Endothelial cell of umbilical vein (primary cell): ENCODE measurements around the gene TRAP1. TPM values are rescaled to one million over a fixed set of nuclear protein-coding genes. Genes with fewer than 3 reads are reported as not detected.
"Not testable (repeated sequence)": the region's sequence is repeated elsewhere in the genome, so short reads cannot be mapped to it uniquely, and the experiment has no call there.

Experiments used
- BruUV-seq: library from RNA; stranded (reverse); fragments of 400-500 nt; replicated peaks from 2 replicates; lab custom pipeline; 2021; lab: Mats Ljungman, UMichigan
- CTCF ChIA-PET: fragments of 300-600, 350-600 bp; sonication (Branson Sonifier 250); formaldehyde crosslinking; loops from one replicate; lab custom pipeline; 2021; ENCODE audit warnings: antibody characterized with exemption, inconsistent platforms; lab: Charles Lee
- POLR2A ChIA-PET: fragments of 300-600, 350-600 bp; sonication (Branson Sonifier 250); formaldehyde crosslinking; loops from one replicate; lab custom pipeline; 2021; ENCODE audit warnings: antibody characterized with exemption, inconsistent platforms; lab: Charles Lee
- DNase-seq: peaks from one replicate; pipeline ENCODE4 v3.0.0-alpha.2; 2011; ENCODE audit warnings: low read depth, low spot score
- FAIRE-seq: peaks from 2 replicates; lab custom pipeline; 2011; peaks lifted over from hg19 to GRCh38; lab: Jason Lieb, UNC
- H2AFZ ChIP-seq: 2 replicates; pipeline ENCODE4 v1.6.0; 2012; ENCODE audit warnings: low read depth, low read length, control low read depth, inconsistent platforms
- H3K27ac ChIP-seq: 2 replicates; pipeline ENCODE4 v1.5.1; 2011; ENCODE audit warnings: low read depth, mild to moderate bottlenecking, control low read depth, low read length, moderate library complexity; ENCODE audit not compliant: insufficient read depth
- H3K27me3 ChIP-seq, 2 experiments: 2 replicates each; pipeline versions ENCODE4 v1.6.0 to v1.6.1; 2011; ENCODE audit warnings: low read length in 2 of 2, mixed read lengths in 1 of 2; ENCODE audit not compliant: control insufficient read depth in 2 of 2, insufficient read depth in 2 of 2
- H3K36me3 ChIP-seq, 2 experiments: 2 replicates in 1 of 2; 3 replicates in 1 of 2; pipeline ENCODE4 v1.5.1; 2011; ENCODE audit warnings: low read length in 2 of 2, mild to moderate bottlenecking in 1 of 2, moderate library complexity in 1 of 2; ENCODE audit not compliant: control insufficient read depth in 2 of 2, insufficient read depth in 2 of 2; ENCODE audit errors: extremely low read depth in 1 of 2
- H3K4me1 ChIP-seq: 3 replicates; pipeline ENCODE4 v1.5.1; 2011; ENCODE audit warnings: mild to moderate bottlenecking, low read length; ENCODE audit not compliant: control insufficient read depth, insufficient read depth; ENCODE audit errors: extremely low read depth
- H3K4me2 ChIP-seq: 2 replicates; pipeline ENCODE4 v1.6.1; 2011; ENCODE audit warnings: low read length, control low read depth, mixed read lengths; ENCODE audit not compliant: insufficient read depth
- H3K4me3 ChIP-seq, 3 experiments: fragments of 200-600 bp in 1 of 3; sonication (generic), shearing (Covaris generic) in 1 of 3; replicated peaks in 1 of 3; 2 replicates each; pipeline ENCODE4 v1.5.1; 2011 to 2016; ENCODE audit warnings: control low read depth in 3 of 3, low read length in 3 of 3, mild to moderate bottlenecking in 2 of 3, inconsistent platforms in 1 of 3, low read depth in 1 of 3, moderate library complexity in 1 of 3; ENCODE audit not compliant: insufficient read depth in 1 of 3
- H3K79me2 ChIP-seq: 2 replicates; pipeline ENCODE4 v1.6.0; 2012; ENCODE audit warnings: low read length, inconsistent platforms; ENCODE audit not compliant: control insufficient read depth, insufficient read depth
- H3K9ac ChIP-seq: replicated peaks from 2 replicates; pipeline ENCODE3; 2011; ENCODE audit warnings: low read length, control low read depth; ENCODE audit not compliant: insufficient read depth; ENCODE audit errors: extremely low read depth
- H3K9me1 ChIP-seq: replicated peaks from 3 replicates; pipeline ENCODE4 v1.6.0; 2011; ENCODE audit warnings: mild to moderate bottlenecking, low read length; ENCODE audit not compliant: control insufficient read depth, insufficient read depth; ENCODE audit errors: extremely low read depth
- H3K9me3 ChIP-seq: replicated peaks from 2 replicates; pipeline ENCODE4 v1.5.1; 2012; ENCODE audit warnings: low read length, inconsistent platforms; ENCODE audit not compliant: control insufficient read depth, insufficient read depth
- H4K20me1 ChIP-seq: replicated peaks from 2 replicates; pipeline ENCODE3; 2011; ENCODE audit warnings: mild to moderate bottlenecking, low read length; ENCODE audit not compliant: control insufficient read depth, insufficient read depth; ENCODE audit errors: extremely low read depth
- EZH2 ChIP-seq: IDR thresholded peaks from 2 replicates; pipeline ENCODE4 v1.6.1; 2012; ENCODE audit warnings: borderline replicate concordance, low read depth, mild to moderate bottlenecking, moderate library complexity, low read length, inconsistent platforms; ENCODE audit not compliant: severe bottlenecking
- FOS ChIP-seq: IDR thresholded peaks from 2 replicates; pipeline ENCODE4 v1.6.1; 2011; ENCODE audit warnings: mild to moderate bottlenecking, low read length, moderate library complexity, borderline replicate concordance; ENCODE audit not compliant: insufficient read depth
- GATA2 ChIP-seq: IDR thresholded peaks from 2 replicates; pipeline ENCODE4 v1.7.0; 2011; ENCODE audit warnings: low read depth, mild to moderate bottlenecking, moderate library complexity, mixed read lengths, low read length; ENCODE audit not compliant: insufficient read length, insufficient read depth
- JUN ChIP-seq: IDR thresholded peaks from 2 replicates; pipeline ENCODE4 v1.6.1; 2011; ENCODE audit warnings: borderline replicate concordance, low read depth; ENCODE audit not compliant: insufficient read length, insufficient read depth
- MYC ChIP-seq: IDR thresholded peaks from one replicate; pipeline ENCODE4 v1.6.1; 2011; ENCODE audit warnings: mild to moderate bottlenecking, low read depth, low read length
- POLR2A ChIP-seq: IDR thresholded peaks from 2 replicates; pipeline ENCODE4 v1.6.1; 2012; ENCODE audit warnings: low read depth, mild to moderate bottlenecking, control low read depth, low read length
- POLR2AphosphoS5 ChIP-seq: IDR thresholded peaks from 2 replicates; pipeline ENCODE4 v1.6.1; 2012; ENCODE audit warnings: low read depth, mild to moderate bottlenecking, control low read depth, low read length, moderate library complexity; ENCODE audit not compliant: insufficient read depth
- dilution Hi-C: fragments of 300-500 bp; cut with MboI; formaldehyde crosslinking; loops from one replicate; pipeline ENCODE4 v1.15.0; 2019; ENCODE audit warnings: low sequenced_read_pairs; ENCODE audit not compliant: extremely low pct_ligation_motif_present
- intact Hi-C: fragments of 100-400 bp; cut with micrococcal nuclease; formaldehyde crosslinking; loops from one replicate; pipeline ENCODE4 v1.10.0; 2022
- polyA plus RNA-seq, 4 experiments: library from polyadenylated mRNA; depleted of rRNA in 3 of 4; stranded (reverse) in 3 of 4; unstranded in 1 of 4; fragments of >200 nt; gene quantifications; 2 replicates each; pipeline versions ENCODE4 v1.2.1 to v1.2.3, GENCODE V29; 2011 to 2012; ENCODE audit warnings: missing spikeins in 1 of 4
- total RNA-seq: library from RNA; stranded (reverse); gene quantifications from 2 replicates; pipeline ENCODE4 v1.2.3, GENCODE V29; 2021
- TF ChIP-seq, protein P1 (sequence below), 2 donors: IDR thresholded peaks; 1 replicate in 1 of 2; 2 replicates in 1 of 2; pipeline ENCODE4 v1.5.1; 2011; ENCODE audit warnings: low read length in 2 of 2, mild to moderate bottlenecking in 2 of 2, moderate library complexity in 2 of 2, control low read depth in 1 of 2, inconsistent platforms in 1 of 2, low read depth in 1 of 2; ENCODE audit not compliant: insufficient read depth in 1 of 2; ENCODE audit errors: extremely low read depth in 1 of 2
- TF ChIP-seq, protein P2 (sequence below): IDR thresholded peaks from 2 replicates; pipeline ENCODE4 v1.6.1; 2011; ENCODE audit not compliant: insufficient read depth, insufficient read length

Gene TRAP1
- total and polyA plus RNA-seq, 2 donors (not counting 3 experiments of a cell fraction or from before 2014, with no cell fraction given), result 95.6 to 102 TPM

DNA sequence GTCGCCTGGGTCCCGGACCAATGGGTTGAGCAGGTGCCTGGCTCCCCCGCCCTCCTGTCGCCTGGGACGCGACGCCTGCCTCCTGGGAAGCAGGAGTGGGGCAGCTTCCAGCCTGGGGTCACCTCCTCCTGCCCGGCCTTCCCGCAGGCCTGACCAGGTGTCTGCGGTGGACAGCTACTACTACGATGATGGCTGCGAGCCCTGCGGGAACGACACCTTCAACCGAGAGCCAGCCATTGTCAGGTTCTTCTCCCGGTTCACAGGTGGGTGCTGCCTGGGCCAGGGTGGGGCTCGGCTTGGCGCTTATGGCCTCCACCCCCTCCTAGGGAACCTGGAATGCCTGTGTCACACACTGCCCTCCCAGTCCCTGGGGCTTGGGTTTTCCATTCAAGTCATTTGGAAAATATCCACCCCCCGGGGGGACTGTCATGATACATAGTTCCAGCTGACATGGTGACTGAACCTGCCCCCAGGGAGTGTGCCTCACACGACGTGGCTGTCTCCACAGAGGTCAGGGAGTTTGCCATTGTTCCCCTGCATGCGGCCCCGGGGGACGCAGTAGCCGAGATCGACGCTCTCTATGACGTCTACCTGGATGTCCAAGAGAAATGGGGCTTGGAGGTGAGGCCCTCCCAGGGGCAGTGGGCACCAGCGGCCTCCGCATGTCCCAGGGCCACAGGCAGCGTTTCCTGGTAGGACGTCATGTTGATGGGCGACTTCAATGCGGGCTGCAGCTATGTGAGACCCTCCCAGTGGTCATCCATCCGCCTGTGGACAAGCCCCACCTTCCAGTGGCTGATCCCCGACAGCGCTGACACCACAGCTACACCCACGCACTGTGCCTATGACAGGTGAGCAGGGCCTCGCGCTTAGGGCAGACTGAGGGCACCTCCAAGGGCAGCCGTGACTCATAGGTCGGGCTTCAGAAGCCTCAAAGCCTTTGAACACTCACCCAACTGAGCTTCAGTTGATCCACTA, 60.5 kb downstream of the TRAP1 start:
- BruUV-seq, result no TSS peak
- no peak for FAIRE-seq
- DNase-seq, result no peak

DNA sequence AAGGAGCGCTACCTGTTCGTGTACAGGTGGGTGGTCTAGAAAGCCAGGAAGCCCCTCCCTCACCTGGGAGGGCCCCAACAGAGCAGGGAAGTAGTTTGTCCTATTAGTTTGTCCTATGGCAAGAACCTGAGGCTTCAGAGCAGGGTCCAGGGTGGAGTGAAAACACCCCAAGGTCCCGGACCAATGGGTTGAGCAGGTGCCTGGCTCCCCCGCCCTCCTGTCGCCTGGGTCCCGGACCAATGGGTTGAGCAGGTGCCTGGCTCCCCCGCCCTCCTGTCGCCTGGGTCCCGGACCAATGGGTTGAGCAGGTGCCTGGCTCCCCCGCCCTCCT, 61.2 kb downstream of the TRAP1 start:
- H3K9me3 ChIP-seq, FAIRE-seq, BruUV-seq, H3K4me3 ChIP-seq, H3K4me1 ChIP-seq, POLR2A ChIA-PET, H2AFZ ChIP-seq, H3K9ac ChIP-seq, H3K79me2 ChIP-seq, H3K4me2 ChIP-seq, intact Hi-C loops, H3K9me1 ChIP-seq, H3K27ac ChIP-seq, H4K20me1 ChIP-seq, H3K27me3 ChIP-seq, dilution Hi-C loops, DNase-seq: not testable (repeated sequence)
- CTCF ChIA-PET, result interaction anchor here (1.1 kb wide), 1 partner anchor 9 kb away, joined by 3 read pairs; no protein-coding TSS in a partner anchor
- peaks cover 6 to 34% of the 10 kb centered on the region in 2 experiments for H3K36me3 ChIP-seq

More for the DNA sequence above, 60.5 kb downstream of the TRAP1 start:
- Histone ChIP-seq H3K9me1 (no peaks in the 10 kb centered on the region), H3K79me2 (no peaks in the 10 kb centered on the region), H2AFZ (no peak overlapping the region), H3K27me3 (no peaks in the 10 kb centered on the region), H3K36me3 (peaks cover 10 to 38% of the 10 kb centered on the region in 2 experiments), H4K20me1 (no peaks in the 10 kb centered on the region), H3K27ac (no peak overlapping the region), H3K9ac (no peak overlapping the region), H3K4me1 (no peaks in the 10 kb centered on the region), H3K4me2 (no peak overlapping the region), H3K9me3 (no peaks in the 10 kb centered on the region), H3K4me3 (no peak overlapping the region)
- CTCF ChIA-PET, result interaction anchor here (1.1 to 1.3 kb wide), 2 partner anchors 9 to 12 kb away, joined by 3 read pairs; no protein-coding TSS in a partner anchor
- intact Hi-C loops, result no loop called here
- TF ChIP-seq EZH2 (no peak), JUN (no peak), POLR2A (no peak), POLR2AphosphoS5 (no peak), FOS (no peak), MYC (no peak), GATA2 (no peak)
- TF ChIP-seq, protein P1, sequence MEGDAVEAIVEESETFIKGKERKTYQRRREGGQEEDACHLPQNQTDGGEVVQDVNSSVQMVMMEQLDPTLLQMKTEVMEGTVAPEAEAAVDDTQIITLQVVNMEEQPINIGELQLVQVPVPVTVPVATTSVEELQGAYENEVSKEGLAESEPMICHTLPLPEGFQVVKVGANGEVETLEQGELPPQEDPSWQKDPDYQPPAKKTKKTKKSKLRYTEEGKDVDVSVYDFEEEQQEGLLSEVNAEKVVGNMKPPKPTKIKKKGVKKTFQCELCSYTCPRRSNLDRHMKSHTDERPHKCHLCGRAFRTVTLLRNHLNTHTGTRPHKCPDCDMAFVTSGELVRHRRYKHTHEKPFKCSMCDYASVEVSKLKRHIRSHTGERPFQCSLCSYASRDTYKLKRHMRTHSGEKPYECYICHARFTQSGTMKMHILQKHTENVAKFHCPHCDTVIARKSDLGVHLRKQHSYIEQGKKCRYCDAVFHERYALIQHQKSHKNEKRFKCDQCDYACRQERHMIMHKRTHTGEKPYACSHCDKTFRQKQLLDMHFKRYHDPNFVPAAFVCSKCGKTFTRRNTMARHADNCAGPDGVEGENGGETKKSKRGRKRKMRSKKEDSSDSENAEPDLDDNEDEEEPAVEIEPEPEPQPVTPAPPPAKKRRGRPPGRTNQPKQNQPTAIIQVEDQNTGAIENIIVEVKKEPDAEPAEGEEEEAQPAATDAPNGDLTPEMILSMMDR (IDR thresholded peaks at IDR 0.05; ENCODE audit: extremely low read depth in 1 of 2, insufficient read depth in 1 of 2, low read depth in 1 of 2, low read length in 2 of 2), result no peak
- TF ChIP-seq, protein P2, sequence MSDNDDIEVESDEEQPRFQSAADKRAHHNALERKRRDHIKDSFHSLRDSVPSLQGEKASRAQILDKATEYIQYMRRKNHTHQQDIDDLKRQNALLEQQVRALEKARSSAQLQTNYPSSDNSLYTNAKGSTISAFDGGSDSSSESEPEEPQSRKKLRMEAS, result no peak
- POLR2A ChIA-PET, result no interaction called here
- dilution Hi-C loops, result no loop called here
